IMR-90 (cell line): ENCODE results near the gene SLC35F6. TPM values are rescaled to one million over a fixed set of nuclear protein-coding genes. Genes with fewer than 3 reads are reported as not detected.

Experiments used
- ATAC-seq: fragments of 200-7000 bp; cut with Tn5 transposase; 2 replicates; pipeline ENCODE4 v1.9.1; 2020; ENCODE audit warnings: low read depth, mild to moderate bottlenecking, moderate library complexity
- BruUV-seq: library from RNA; stranded (reverse); fragments of 400-500 nt; replicated peaks from 2 replicates; lab custom pipeline; 2021; lab: Mats Ljungman, UMichigan
- CTCF ChIA-PET: fragments of 300-600 bp; formaldehyde crosslinking; extraction: SDS; loops from one replicate; lab custom pipeline; 2021; ENCODE audit warnings: antibody characterized with exemption; lab: Yijun Ruan, JAX
- POLR2A ChIA-PET: fragments of 300-600 bp; sonication (Branson Sonifier 250); formaldehyde crosslinking; loops from one replicate; lab custom pipeline; 2022; ENCODE audit warnings: antibody characterized with exemption; ENCODE audit not compliant: unreplicated experiment; lab: Charles Lee
- DNase-seq: peaks from one replicate; pipeline ENCODE4 v3.0.0; 2013
- H2AFZ ChIP-seq: replicated peaks from 2 replicates; pipeline ENCODE3; 2013; ENCODE audit warnings: low read length, mild to moderate bottlenecking; ENCODE audit not compliant: poor library complexity
- H2AK5ac ChIP-seq: 2 replicates; pipeline ENCODE4 v1.6.1; 2013; ENCODE audit warnings: low read depth, low read length, inconsistent platforms
- H2AK9ac ChIP-seq: replicated peaks from 2 replicates; pipeline ENCODE3; 2013; ENCODE audit warnings: mild to moderate bottlenecking, low read depth, low read length, moderate library complexity; ENCODE audit not compliant: poor library complexity
- H2BK120ac ChIP-seq: 2 replicates; pipeline ENCODE4 v1.6.1; 2013; ENCODE audit warnings: low read depth, low read length, inconsistent platforms
- H2BK15ac ChIP-seq: 3 replicates; pipeline ENCODE4 v1.6.1; 2013; ENCODE audit warnings: low read depth, low read length, inconsistent platforms
- H2BK20ac ChIP-seq: 2 replicates; pipeline ENCODE4 v1.6.1; 2013; ENCODE audit warnings: low read depth, mild to moderate bottlenecking, inconsistent platforms, low read length, moderate library complexity
- H2BK5ac ChIP-seq: 2 replicates; pipeline ENCODE4 v1.6.1; 2013; ENCODE audit warnings: mild to moderate bottlenecking, low read depth, low read length, inconsistent platforms; ENCODE audit not compliant: poor library complexity, severe bottlenecking
- H3K14ac ChIP-seq: replicated peaks from 2 replicates; pipeline ENCODE4 v1.6.1; 2013; ENCODE audit warnings: low read depth, low read length, inconsistent platforms
- H3K18ac ChIP-seq: 2 replicates; pipeline ENCODE4 v1.6.1; 2013; ENCODE audit warnings: low read depth, low read length, control low read depth
- H3K23ac ChIP-seq: 2 replicates; pipeline ENCODE4 v1.6.1; 2013; ENCODE audit warnings: low read depth, low read length, inconsistent platforms
- H3K27ac ChIP-seq: 2 replicates; pipeline ENCODE4 v1.5.1; 2013; ENCODE audit warnings: mild to moderate bottlenecking, control low read depth, low read length; ENCODE audit not compliant: insufficient read depth
- H3K27me3 ChIP-seq: 2 replicates; pipeline ENCODE4 v1.6.1; 2013; ENCODE audit warnings: low read length; ENCODE audit not compliant: control insufficient read depth, insufficient read depth
- H3K36me3 ChIP-seq: 2 replicates; pipeline ENCODE4 v1.6.1; 2013; ENCODE audit warnings: low read length, mixed read lengths; ENCODE audit not compliant: control insufficient read depth, insufficient read depth
- H3K4ac ChIP-seq: 2 replicates; pipeline ENCODE4 v1.6.1; 2013; ENCODE audit warnings: low read depth, low read length, inconsistent platforms
- H3K4me1 ChIP-seq: 2 replicates; pipeline ENCODE4 v1.6.1; 2013; ENCODE audit warnings: low read length, mixed read lengths; ENCODE audit not compliant: control insufficient read depth, insufficient read depth
- H3K4me2 ChIP-seq: 2 replicates; pipeline ENCODE4 v1.6.1; 2013; ENCODE audit warnings: low read depth, mild to moderate bottlenecking, control low read depth, low read length, moderate library complexity
- H3K4me3 ChIP-seq: 2 replicates; pipeline ENCODE4 v1.5.1; 2013; ENCODE audit warnings: low read depth, mild to moderate bottlenecking, control low read depth, low read length, moderate library complexity; ENCODE audit not compliant: insufficient read depth
- H3K56ac ChIP-seq: 2 replicates; pipeline ENCODE4 v1.6.1; 2013; ENCODE audit warnings: low read length, inconsistent platforms; ENCODE audit not compliant: insufficient read depth; ENCODE audit errors: extremely low read depth
- H3K79me1 ChIP-seq, 2 experiments: 2 replicates each; pipeline ENCODE4 v1.6.1; 2013; ENCODE audit warnings: low read length in 2 of 2, inconsistent platforms in 1 of 2, low read depth in 1 of 2
- H3K9ac ChIP-seq: 2 replicates; pipeline ENCODE4 v1.6.1; 2013; ENCODE audit warnings: low read depth, low read length, control low read depth
- H3K9me1 ChIP-seq: 2 replicates; pipeline ENCODE4 v1.6.1; 2013; ENCODE audit warnings: low read length, inconsistent platforms; ENCODE audit not compliant: insufficient read depth
- H3K9me3 ChIP-seq: 2 replicates; pipeline ENCODE4 v1.6.1; 2013; ENCODE audit warnings: low read length; ENCODE audit not compliant: control insufficient read depth, insufficient read depth
- H4K20me1 ChIP-seq: 2 replicates; pipeline ENCODE4 v1.6.1; 2013; ENCODE audit warnings: low read length, inconsistent platforms; ENCODE audit not compliant: insufficient read depth
- H4K5ac ChIP-seq: 2 replicates; pipeline ENCODE4 v1.6.1; 2013; ENCODE audit warnings: mild to moderate bottlenecking, low read depth, low read length, control low read depth
- H4K8ac ChIP-seq, 2 experiments: 2 replicates each; pipeline ENCODE4 v1.6.1; 2013; ENCODE audit warnings: low read depth in 2 of 2, low read length in 2 of 2, control low read depth in 1 of 2, inconsistent platforms in 1 of 2
- H4K91ac ChIP-seq: 2 replicates; pipeline ENCODE4 v1.6.1; 2013; ENCODE audit warnings: low read depth, low read length, inconsistent platforms; ENCODE audit not compliant: insufficient read depth
- BHLHE40 ChIP-seq: fragments of 150-350 bp; IDR thresholded peaks from 2 replicates; pipeline ENCODE4 v1.6.1; 2016; ENCODE audit warnings: mild to moderate bottlenecking, low read depth, low read length
- CEBPB ChIP-seq: IDR thresholded peaks from 2 replicates; pipeline ENCODE4 v1.6.1; 2012; ENCODE audit warnings: low read depth, low read length, improper control_type of control experiment
- CHD1 ChIP-seq: IDR thresholded peaks from 2 replicates; pipeline ENCODE4 v1.6.1; 2012; ENCODE audit warnings: low read depth, low read length, improper control_type of control experiment
- MAFK ChIP-seq: IDR thresholded peaks from 2 replicates; pipeline ENCODE4 v1.6.1; 2012; ENCODE audit warnings: low read depth, low read length, improper control_type of control experiment
- MAZ ChIP-seq: IDR thresholded peaks from 2 replicates; pipeline ENCODE4 v1.6.1; 2012; ENCODE audit warnings: low read depth, mild to moderate bottlenecking, low read length, improper control_type of control experiment, moderate library complexity, borderline replicate concordance
- MXI1 ChIP-seq: IDR thresholded peaks from 2 replicates; pipeline ENCODE4 v1.6.1; 2012; ENCODE audit warnings: low read depth, mild to moderate bottlenecking, low read length, moderate library complexity, borderline replicate concordance
- RAD21 ChIP-seq: IDR thresholded peaks from 2 replicates; pipeline ENCODE4 v1.6.1; 2012; ENCODE audit warnings: low read length, improper control_type of control experiment
- RCOR1 ChIP-seq: IDR thresholded peaks from 2 replicates; pipeline ENCODE4 v1.6.1; 2012; ENCODE audit warnings: mild to moderate bottlenecking, low read length, improper control_type of control experiment; ENCODE audit not compliant: insufficient replicate concordance
- RFX5 ChIP-seq: IDR thresholded peaks from 2 replicates; pipeline ENCODE4 v1.8.0; 2012; ENCODE audit warnings: low read depth, mild to moderate bottlenecking, low read length, moderate library complexity
- SMC3 ChIP-seq: fragments of 150-350 bp; IDR thresholded peaks from 2 replicates; pipeline ENCODE4 v1.6.1; 2016; ENCODE audit warnings: low read depth, mild to moderate bottlenecking, antibody characterized with exemption, low read length, moderate library complexity
- WGBS, 2 experiments: methylation state at CpG; one replicate each; pipeline versions ENCODE4 v1.1.5 to v1.1.7; 2013; ENCODE audit warnings: missing lambda C conversion rate in 2 of 2; ENCODE audit not compliant: insufficient read length in 1 of 2; ENCODE audit errors: extremely low coverage in 2 of 2; 5-methylcytosine and 5-hydroxymethylcytosine counted together
- dilution Hi-C: fragments of 300-500 bp; cut with HindIII; formaldehyde crosslinking; loops from one replicate; pipeline ENCODE4 v1.14.3; 2018; ENCODE audit warnings: low sequenced_read_pairs; ENCODE audit not compliant: unreplicated experiment
- in situ Hi-C: fragments of 300-500 bp; cut with MboI; formaldehyde crosslinking; loops from 3 replicates; pipeline ENCODE4 v1.14.3; 2019; ENCODE audit warnings: low sequenced_read_pairs, inconsistent platforms, mixed read lengths
- intact Hi-C: fragments of 100-400 bp; cut with micrococcal nuclease; formaldehyde crosslinking; loops from 2 replicates; pipeline ENCODE4 v1.10.0; 2022
- polyA plus RNA-seq, 3 experiments: library from polyadenylated mRNA; depleted of rRNA; stranded (reverse); fragments of >200 nt; gene quantifications; 2 replicates each; pipeline ENCODE4 v1.2.3, GENCODE V29; 2012; ENCODE audit warnings: low replicate concordance in 1 of 3
- total RNA-seq: library from RNA; depleted of rRNA; stranded (reverse); fragments of >200 nt; gene quantifications from 2 replicates; pipeline ENCODE4 v1.2.3, GENCODE V29; 2012
- TF ChIP-seq, protein P1 (sequence below): fragments of 150-350 bp; IDR thresholded peaks from 2 replicates; pipeline ENCODE4 v1.6.1; 2016; ENCODE audit warnings: low read depth, mild to moderate bottlenecking, low read length, moderate library complexity, borderline replicate concordance
- TF ChIP-seq, protein P2 (sequence below): fragments of 150-350 bp; IDR thresholded peaks from 2 replicates; pipeline ENCODE4 v1.6.1; 2017; ENCODE audit warnings: mild to moderate bottlenecking, antibody characterized with exemption, low read length, low read depth

SLC35F6 gene
- total and polyA plus RNA-seq, 2 of the 4 experiments (the other 2 are of a cell fraction) = 19.1 to 30.6 TPM

DNA sequence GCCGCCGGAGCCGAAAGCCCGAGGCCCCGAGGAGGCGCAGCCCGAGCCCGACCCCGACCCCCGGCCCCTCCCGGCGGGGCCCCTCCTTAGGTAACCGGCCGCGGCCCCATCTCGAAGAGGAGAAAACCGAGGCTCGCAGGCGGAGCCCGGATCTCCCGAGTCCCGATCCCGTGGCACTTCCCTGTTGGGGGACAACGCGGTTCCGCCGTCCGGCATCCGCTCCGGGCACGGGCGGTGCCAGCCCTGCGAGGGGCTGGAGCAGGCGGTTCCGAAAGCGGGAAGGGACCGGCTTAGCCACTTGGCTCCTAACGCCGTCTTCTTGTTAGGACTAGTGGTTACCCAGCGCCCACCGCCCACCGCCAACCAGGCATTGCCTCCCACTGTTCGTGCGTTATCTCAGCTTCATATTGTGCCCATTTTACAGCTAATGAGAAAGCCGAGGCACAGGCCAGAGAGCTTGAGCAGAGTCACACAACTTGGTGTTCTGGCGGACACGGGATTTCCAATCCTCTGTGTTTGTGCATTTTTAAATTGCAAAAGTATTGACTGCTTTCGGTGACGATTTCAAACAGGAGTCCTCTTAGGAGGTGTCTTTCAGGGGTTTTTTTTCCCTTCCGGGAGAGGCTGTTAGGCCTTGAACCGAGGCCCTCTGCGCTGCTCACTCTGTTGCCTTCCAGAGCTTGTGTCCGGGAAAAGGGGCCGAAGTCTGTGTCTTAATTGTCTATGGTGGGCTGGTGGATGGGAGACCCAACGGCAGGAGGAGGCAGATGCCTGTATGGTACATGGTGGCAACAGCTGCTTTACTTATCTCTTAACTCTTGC, 22.3 kb downstream of the SLC35F6 start (continued):
- no peak for TF ChIP-seq CEBPB
- no peak for TF ChIP-seq MAFK

DNA sequence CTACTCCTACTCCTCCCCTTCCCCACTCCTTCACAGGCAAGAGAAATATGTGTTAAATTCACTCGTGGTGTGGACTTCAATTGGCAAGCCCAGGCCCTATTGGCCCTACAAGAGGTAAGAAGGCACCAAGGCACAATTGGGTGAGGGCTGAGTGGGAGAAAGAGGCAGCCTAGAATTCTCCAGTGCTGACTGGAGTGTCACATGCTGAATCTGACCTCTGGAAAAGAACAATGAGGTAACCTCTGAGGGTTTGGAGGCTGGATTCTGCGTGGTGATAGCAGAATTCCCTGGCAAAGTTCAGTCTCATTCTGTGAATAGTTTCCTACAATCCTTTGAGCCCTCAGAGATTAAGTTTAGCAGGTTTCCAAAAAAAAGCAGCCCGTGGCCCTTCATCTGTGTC, 28.6 kb downstream of the SLC35F6 start:
- no peaks in the 10 kb centered on the region for H3K27me3 ChIP-seq
- H3K14ac ChIP-seq = no peak overlapping the region
- H4K8ac ChIP-seq = no peak overlapping the region
- H3K4ac ChIP-seq = no peak overlapping the region
- H3K4me3 ChIP-seq = no peak overlapping the region
- H3K23ac ChIP-seq = no peak overlapping the region
- H3K9me3 ChIP-seq = no peaks in the 10 kb centered on the region
- ChIA-PET POLR2A (no interaction called here), CTCF (no interaction called here)
- H4K5ac ChIP-seq = no peak overlapping the region
- dilution Hi-C loops = no loop called here
- H3K4me2 ChIP-seq = no peak overlapping the region
- no peak overlapping the region for H3K9ac ChIP-seq
- H3K18ac ChIP-seq = no peak overlapping the region
- no peak overlapping the region for H2BK15ac ChIP-seq
- no peaks in the 10 kb centered on the region; the same call in 1 of the 2 replicates for H4K20me1 ChIP-seq
- H3K79me1 ChIP-seq = peaks cover 40 to 50% of the 10 kb centered on the region in 2 experiments
- no peak overlapping the region for H2BK5ac ChIP-seq
- H2BK120ac ChIP-seq = no peak overlapping the region
- TF ChIP-seq, protein P1, sequence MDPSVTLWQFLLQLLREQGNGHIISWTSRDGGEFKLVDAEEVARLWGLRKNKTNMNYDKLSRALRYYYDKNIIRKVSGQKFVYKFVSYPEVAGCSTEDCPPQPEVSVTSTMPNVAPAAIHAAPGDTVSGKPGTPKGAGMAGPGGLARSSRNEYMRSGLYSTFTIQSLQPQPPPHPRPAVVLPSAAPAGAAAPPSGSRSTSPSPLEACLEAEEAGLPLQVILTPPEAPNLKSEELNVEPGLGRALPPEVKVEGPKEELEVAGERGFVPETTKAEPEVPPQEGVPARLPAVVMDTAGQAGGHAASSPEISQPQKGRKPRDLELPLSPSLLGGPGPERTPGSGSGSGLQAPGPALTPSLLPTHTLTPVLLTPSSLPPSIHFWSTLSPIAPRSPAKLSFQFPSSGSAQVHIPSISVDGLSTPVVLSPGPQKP = no peak
- TF ChIP-seq CEBPB = no peak
- TF ChIP-seq, protein P2, sequence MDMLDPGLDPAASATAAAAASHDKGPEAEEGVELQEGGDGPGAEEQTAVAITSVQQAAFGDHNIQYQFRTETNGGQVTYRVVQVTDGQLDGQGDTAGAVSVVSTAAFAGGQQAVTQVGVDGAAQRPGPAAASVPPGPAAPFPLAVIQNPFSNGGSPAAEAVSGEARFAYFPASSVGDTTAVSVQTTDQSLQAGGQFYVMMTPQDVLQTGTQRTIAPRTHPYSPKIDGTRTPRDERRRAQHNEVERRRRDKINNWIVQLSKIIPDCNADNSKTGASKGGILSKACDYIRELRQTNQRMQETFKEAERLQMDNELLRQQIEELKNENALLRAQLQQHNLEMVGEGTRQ = no peak
- TF ChIP-seq BHLHE40 = no peak
- TF ChIP-seq SMC3 = no peak
- no peak for TF ChIP-seq MXI1
- TF ChIP-seq RFX5 = no peak
- no peak for TF ChIP-seq RAD21
- TF ChIP-seq MAFK = no peak
- no peak for TF ChIP-seq RCOR1
- no peak for TF ChIP-seq CHD1
- TF ChIP-seq MAZ = no peak
- ATAC-seq (no peak), DNase-seq (peak; percentile 12)
- H3K9me1 ChIP-seq = no peaks in the 10 kb centered on the region; the same call in 1 of the 2 replicates
- peaks cover 4% of the 10 kb centered on the region; the same call in 1 of the 2 replicates for H3K36me3 ChIP-seq
- H2AK9ac ChIP-seq = no peak overlapping the region
- H4K91ac ChIP-seq = no peak overlapping the region
- no peaks in the 10 kb centered on the region for H3K4me1 ChIP-seq
- no peak overlapping the region for H2AFZ ChIP-seq
- intact Hi-C loops = no loop called here
- no peak overlapping the region for H2BK20ac ChIP-seq
- no peak overlapping the region for H2AK5ac ChIP-seq
- no peak overlapping the region for H3K27ac ChIP-seq
- in situ Hi-C loops = no loop called here
- no peak overlapping the region for H3K56ac ChIP-seq
- BruUV-seq = no TSS peak
- WGBS, 2 experiments = 67% methylated on average over 1 of the region's 3 CpGs; no CpG with 5 or more reads in 1 of the 2 experiments
